HPDE6-E6E7 (cell line): ENCODE measurements around the gene CORO2B.
"Not testable (repeated sequence)": the region's sequence is repeated elsewhere in the genome, so short reads cannot be mapped to it uniquely, and the experiment has no call there.

ENCODE experiments used
- DNase-seq: peaks from one replicate; pipeline ENCODE4 v3.0.0; 2011; ENCODE audit warnings: missing footprints; ENCODE audit errors: extremely low spot score

Gene CORO2B

GRCh38 chr15:68644083-68644904, 65.5 kb downstream of the CORO2B start:
- DNase-seq, result no peak

- DNase-seq, result no peak
Observed at GRCh38 chr15:68644996-68645395, 66.2 kb downstream of the CORO2B start.

GRCh38 chr15:68646156-68646555, 67.4 kb downstream of the CORO2B start:
- DNase-seq, result no peak

GRCh38 chr15:68646696-68647095, 67.9 kb downstream of the CORO2B start:
- no peak for DNase-seq

GRCh38 chr15:68647361-68647760, 68.6 kb downstream of the CORO2B start:
- DNase-seq, result not testable (repeated sequence)

GRCh38 chr15:68650901-68651709, 72.3 kb downstream of the CORO2B start:
- no peak for DNase-seq

- no peak for DNase-seq
Observed at GRCh38 chr15:68651916-68652525, 73.2 kb downstream of the CORO2B start.

GRCh38 chr15:68653031-68653635, 74.3 kb downstream of the CORO2B start:
- no peak for DNase-seq

- no peak for DNase-seq
Observed at GRCh38 chr15:68653801-68654200, 75.0 kb downstream of the CORO2B start.

GRCh38 chr15:68654786-68655560, 76.2 kb downstream of the CORO2B start:
- no peak for DNase-seq

GRCh38 chr15:68655686-68656437, 77.1 kb downstream of the CORO2B start:
- DNase-seq, result no peak

GRCh38 chr15:68656438-68656739, 77.6 kb downstream of the CORO2B start:
- DNase-seq, result no peak

- no peak for DNase-seq
Observed at GRCh38 chr15:68658151-68658550, 79.4 kb downstream of the CORO2B start.

GRCh38 chr15:68658641-68659358, 80.0 kb downstream of the CORO2B start:
- DNase-seq, result no peak

GRCh38 chr15:68663526-68663925, 84.7 kb downstream of the CORO2B start:
- no peak for DNase-seq

- no peak for DNase-seq
Observed at GRCh38 chr15:68666120-68666811, 87.5 kb downstream of the CORO2B start.

GRCh38 chr15:68666812-68667450, 88.1 kb downstream of the CORO2B start:
- DNase-seq, result no peak

GRCh38 chr15:68667800-68668625, 89.2 kb downstream of the CORO2B start:
- DNase-seq, result no peak
